K562 (cell line): ENCODE results near the gene ZSWIM7. TPM values are rescaled to one million over a fixed set of nuclear protein-coding genes. Genes with fewer than 3 reads are reported as not detected.

Experiments
- ATAC-seq: fragments of 200-7000 bp; cut with Tn5 transposase; 3 replicates; pipeline ENCODE4 v1.9.1; 2020; ENCODE audit warnings: moderate library complexity
- BruUV-seq: library from RNA; stranded (reverse); fragments of 400-500 nt; replicated peaks from 2 replicates; lab custom pipeline; 2021; lab: Mats Ljungman, UMichigan
- CTCF ChIA-PET: fragments of 300-600 bp; formaldehyde crosslinking; extraction: SDS; loops from one replicate; lab custom pipeline; 2021; ENCODE audit warnings: low intra/inter-chr PET ratio; lab: Yijun Ruan, JAX
- POLR2A ChIA-PET: fragments of 300-600, 350-650 bp; sonication (Branson Sonifier 250); formaldehyde crosslinking; extraction: SDS; loops from one replicate; lab custom pipeline; 2021; ENCODE audit warnings: antibody characterized with exemption, inconsistent platforms; lab: Yijun Ruan, JAX
- DNase-seq, 4 experiments: peaks; one replicate each; pipeline versions ENCODE4 v3.0.0 to v3.0.0-alpha.2; 2011 to 2018; ENCODE audit warnings: low spot score in 3 of 4, mixed read lengths in 3 of 4; ENCODE audit errors: extremely low read depth in 1 of 4
- FAIRE-seq: peaks from 2 replicates; lab custom pipeline; 2011; peaks lifted over from hg19 to GRCh38; lab: Jason Lieb, UNC
- H2AFZ ChIP-seq: 2 replicates; pipeline ENCODE4 v1.6.0; 2011; ENCODE audit warnings: low read depth, low read length, control low read depth, inconsistent platforms
- H3K27ac ChIP-seq: fragments of 200-600 bp; 3 replicates; pipeline ENCODE4 v1.8.0; 2011; ENCODE audit warnings: low read depth, mild to moderate bottlenecking, control low read depth, inconsistent platforms, low read length, moderate library complexity, mixed read lengths; ENCODE audit errors: extremely low read depth
- H3K27me3 ChIP-seq, 2 experiments: fragments of 300-600 bp in 1 of 2; 2 replicates in 1 of 2; 3 replicates in 1 of 2; pipeline versions ENCODE4 v1.6.0 to v1.8.0; 2011; ENCODE audit warnings: inconsistent platforms in 2 of 2, low read length in 2 of 2, mild to moderate bottlenecking in 1 of 2, mixed read lengths in 1 of 2, moderate library complexity in 1 of 2; ENCODE audit not compliant: control insufficient read depth in 2 of 2, insufficient read depth in 2 of 2
- H3K36me3 ChIP-seq: fragments of 300-600 bp; 3 replicates; pipeline ENCODE4 v1.8.0; 2011; ENCODE audit warnings: mild to moderate bottlenecking, low read length, inconsistent platforms; ENCODE audit not compliant: control insufficient read depth, insufficient read depth
- H3K4me1 ChIP-seq, 2 experiments: fragments of 200-600 bp in 1 of 2; replicated peaks in 1 of 2; 2 replicates in 1 of 2; 3 replicates in 1 of 2; pipeline versions ENCODE4 v1.5.1 to v1.8.0; 2011; ENCODE audit warnings: inconsistent platforms in 2 of 2, low read length in 2 of 2, mild to moderate bottlenecking in 1 of 2, mixed read lengths in 1 of 2, moderate library complexity in 1 of 2; ENCODE audit not compliant: control insufficient read depth in 2 of 2, insufficient read depth in 2 of 2
- H3K4me2 ChIP-seq: 2 replicates; pipeline ENCODE4 v1.6.1; 2011; ENCODE audit warnings: low read length, control low read depth, inconsistent platforms, mixed read lengths; ENCODE audit not compliant: insufficient read depth
- H3K4me3 ChIP-seq: fragments of 200-600 bp; sonication (generic), shearing (Covaris generic); 2 replicates; pipeline ENCODE4 v1.5.1; 2016; ENCODE audit warnings: control low read depth, inconsistent platforms
- H3K79me2 ChIP-seq: fragments of 200-600 bp; 3 replicates; pipeline ENCODE4 v1.8.0; 2011; ENCODE audit warnings: low read length, inconsistent platforms; ENCODE audit not compliant: control insufficient read depth, insufficient read depth
- H3K9ac ChIP-seq, 2 experiments: 2 replicates each; pipeline versions ENCODE4 v1.6.0 to v1.6.1; 2011; ENCODE audit warnings: low read depth in 2 of 2, low read length in 2 of 2, control low read depth in 1 of 2, inconsistent platforms in 1 of 2, mild to moderate bottlenecking in 1 of 2, mixed read lengths in 1 of 2; ENCODE audit not compliant: insufficient read depth in 1 of 2
- H3K9me1 ChIP-seq: one replicate; pipeline ENCODE4 v1.6.0; 2011; ENCODE audit warnings: inconsistent platforms, mild to moderate bottlenecking, low read length, moderate library complexity; ENCODE audit not compliant: control insufficient read depth, insufficient read depth
- H3K9me3 ChIP-seq: replicated peaks from 2 replicates; pipeline ENCODE4 v1.5.1; 2011; ENCODE audit warnings: low read depth, low read length, inconsistent platforms; ENCODE audit not compliant: control insufficient read depth, insufficient read depth
- H4K20me1 ChIP-seq: replicated peaks from 2 replicates; pipeline ENCODE4 v1.6.1; 2011; ENCODE audit warnings: low read length, inconsistent platforms, mixed read lengths; ENCODE audit not compliant: control insufficient read depth, insufficient read depth
- CUX1 ChIP-seq: fragments of 200-800 bp; sonication (Bioruptor generic); IDR thresholded peaks from 2 replicates; pipeline ENCODE4 v1.6.1; 2016; ENCODE audit warnings: missing genetic modification characterization, missing compliant biosample characterization
- ETV1 ChIP-seq: fragments of 450-650 bp; conservative IDR thresholded peaks from 2 replicates; pipeline ENCODE4 v1.6.1; 2016; ENCODE audit warnings: missing genetic modification characterization, control low read depth, low read depth, missing compliant biosample characterization
- HES1 ChIP-seq: fragments of 450-650 bp; IDR thresholded peaks from 2 replicates; pipeline ENCODE4 v1.6.1; 2016; ENCODE audit warnings: low read depth, mild to moderate bottlenecking, moderate library complexity
- HOMEZ ChIP-seq: fragments of 250-450 bp; sonication (Bioruptor Pico); IDR thresholded peaks from 2 replicates; pipeline ENCODE4 v1.4.0; 2020; ENCODE audit warnings: mild to moderate bottlenecking, moderate library complexity
- POU5F1 ChIP-seq: fragments of 150-350 bp; IDR thresholded peaks from 2 replicates; pipeline ENCODE4 v1.6.1; 2014; ENCODE audit warnings: borderline replicate concordance, low read length, low read depth, mild to moderate bottlenecking; ENCODE audit not compliant: partially characterized antibody
- RFX5 ChIP-seq: IDR thresholded peaks from 2 replicates; pipeline ENCODE4 v1.6.1; 2011; ENCODE audit warnings: low read depth, mild to moderate bottlenecking, improper control_type of control experiment, low read length
- SETDB1 ChIP-seq: IDR thresholded peaks from one replicate; pipeline ENCODE4 v1.6.1; 2012; ENCODE audit warnings: low read length, control low read depth, inconsistent platforms
- ZFP91 ChIP-seq: sonication (generic); formaldehyde crosslinking; IDR thresholded peaks from 2 replicates; pipeline ENCODE4 v1.8.0; 2022; ENCODE audit warnings: mild to moderate bottlenecking, missing genetic modification reagents
- ZNF124 ChIP-seq: sonication (generic); formaldehyde crosslinking; IDR thresholded peaks from 2 replicates; pipeline ENCODE4 v1.8.1; 2022; ENCODE audit warnings: missing genetic modification reagents
- ZNF282 ChIP-seq: sonication (generic); formaldehyde crosslinking; IDR thresholded peaks from 2 replicates; pipeline ENCODE4 v1.8.1; 2023; ENCODE audit warnings: missing genetic modification reagents
- WGBS: fragments of 100-300 bp; shearing (Covaris generic); methylation state at CpG from one replicate; pipeline ENCODE4 v1.1.6; 2016; ENCODE audit warnings: low coverage, mixed read lengths; ENCODE audit not compliant: insufficient coverage; ENCODE audit errors: missing lambda C conversion rate; 5-methylcytosine and 5-hydroxymethylcytosine counted together
- in situ Hi-C: fragments of 300-500 bp; cut with MboI; formaldehyde crosslinking; loops from 4 replicates; pipeline ENCODE4 v1.15.0; 2018; ENCODE audit warnings: inconsistent platforms, mixed read lengths
- intact Hi-C: fragments of 100-400 bp; cut with micrococcal nuclease; formaldehyde crosslinking; loops from 2 replicates; pipeline ENCODE4 v1.14.2; 2022
- polyA plus RNA-seq, 8 experiments: library from polyadenylated mRNA; depleted of rRNA in 4 of 8; stranded (reverse) in 5 of 8; unstranded in 3 of 8; fragments of >200 nt; fragmentation: Nextera tagmentation in 2 of 8; fragmentation: Illumina TruSeq in 1 of 8; extraction: Ambion mirVana in 2 of 8; extraction: Trizol in 1 of 8; gene quantifications; 2 replicates each; pipeline versions ENCODE4 v1.2.1 to v1.2.3, GENCODE V29; 2011 to 2014; ENCODE audit warnings: inconsistent platforms in 1 of 8, missing spikeins in 1 of 8
- total RNA-seq, 7 experiments: library from RNA; depleted of rRNA in 6 of 7; stranded (reverse); fragments of >200 nt in 6 of 7; fragmentation: Illumina TruSeq in 2 of 7; extraction: Trizol in 2 of 7; gene quantifications; 2 replicates each; pipeline versions ENCODE4 v1.2.1 to v1.2.3, GENCODE V29; 2011 to 2021; ENCODE audit warnings: low replicate concordance in 1 of 7

The ZSWIM7 gene
- total and polyA plus RNA-seq, 9 of the 15 experiments (the other 6 are each of a cell fraction or from before 2014, with no cell fraction given): 5.9 to 18.7 (median 9.5) TPM

GRCh38 chr17:15947271-15947670, 52.2 kb downstream of the ZSWIM7 start:
- ATAC-seq: no peak
- Histone ChIP-seq H3K9me1 (no peaks in the 10 kb centered on the region), H3K4me1 (peaks cover 16 to 48% of the 10 kb centered on the region in 2 experiments; a peak in 4 of 5 replicates), H4K20me1 (peaks cover 5% of the 10 kb centered on the region; the same call in 1 of the 2 replicates), H3K4me3 (peak overlapping the region; percentile 61; the same call in 1 of the 2 replicates), H3K79me2 (peaks cover 34% of the 10 kb centered on the region), H3K4me2 (peak overlapping the region; percentile 90), H2AFZ (no peak overlapping the region), H3K36me3 (peaks cover 7% of the 10 kb centered on the region; the same call in 1 of the 3 replicates), H3K27ac (no peak overlapping the region; the same call in 2 of the 3 replicates), H3K9me3 (no peaks in the 10 kb centered on the region), H3K27me3 (no peaks in the 10 kb centered on the region), H3K9ac (peak overlapping the region; percentile 77 to 84; a peak in 3 of 4 replicates)
- in situ Hi-C loops: loop anchor here (10.0 kb wide), 2 partner anchors 48 to 112 kb away; partner anchors contain the start of genes TTC19 and ZSWIM7
- FAIRE-seq: no peak
- intact Hi-C loops: loop anchor here (5.0 kb wide), 1 partner anchor 35 kb away; no protein-coding TSS in a partner anchor
- CTCF ChIA-PET: no interaction called here
- 60% methylated on average over 3 of the region's 3 CpGs for WGBS
- POLR2A ChIA-PET: interaction anchor here (2.9 kb wide), 1 partner anchor 12 kb away, joined by 8 read pairs; no protein-coding TSS in a partner anchor
- DNase-seq: no peak
- BruUV-seq: no TSS peak
- TF ChIP-seq HES1 (no peak), CUX1 (CRISPR knock-in tag) (no peak), ZNF124 (CRISPR knock-in tag) (no peak), HOMEZ (CRISPR knock-in tag) (no peak), POU5F1 (no peak), RFX5 (no peak), ETV1 (no peak), SETDB1 (no peak), ZFP91 (no peak), ZNF282 (CRISPR knock-in tag) (no peak)
